Stimulated activated CD8-positive, alpha-beta memory T cell treated with anti-CD3 and anti-CD28 coated beads, Interleukin-2, amount 100 ng/mL, for 1 hour (primary cell): ENCODE data around the gene C17orf67.

Source experiments
- DNase-seq, 2 donors: peaks; one replicate each; pipeline ENCODE4 v3.0.0-alpha.2; 2020; ENCODE audit warnings: low read depth in 2 of 2

The C17orf67 gene

GRCh38 chr17:56833057-56833808, 487 bp downstream of the C17orf67 start:
- DNase-seq = peak; percentile 27 to 47

- no peak for DNase-seq
These were observed 1.3 kb downstream of the C17orf67 start for GRCh38 chr17:56832446-56832845.

- no peak for DNase-seq
These were observed 2.2 kb downstream of the C17orf67 start for GRCh38 chr17:56831369-56832095.

- no peak for DNase-seq
These were observed 2.9 kb downstream of the C17orf67 start for GRCh38 chr17:56830726-56831368.

- DNase-seq = no peak
These were observed 6.9 kb downstream of the C17orf67 start for GRCh38 chr17:56826611-56827414.

- no peak for DNase-seq
These were observed 9.2 kb downstream of the C17orf67 start for GRCh38 chr17:56824503-56824902.

- no peak for DNase-seq
These were observed 9.9 kb downstream of the C17orf67 start for GRCh38 chr17:56823848-56824247.

GRCh38 chr17:56822725-56823124, 11.0 kb downstream of the C17orf67 start:
- DNase-seq = no peak

- no peak for DNase-seq
These were observed 11.7 kb downstream of the C17orf67 start for GRCh38 chr17:56821847-56822534.

- no peak for DNase-seq
These were observed 13.5 kb downstream of the C17orf67 start for GRCh38 chr17:56820207-56820606.

- DNase-seq = peak; percentile 37 to 39
These were observed 14.1 kb downstream of the C17orf67 start for GRCh38 chr17:56819431-56820145.

GRCh38 chr17:56819030-56819429, 14.7 kb downstream of the C17orf67 start:
- no peak for DNase-seq

GRCh38 chr17:56817066-56817465, 16.7 kb downstream of the C17orf67 start:
- DNase-seq = no peak

GRCh38 chr17:56815711-56816110, 18.0 kb downstream of the C17orf67 start:
- DNase-seq = no peak

GRCh38 chr17:56812901-56813388, 20.8 kb downstream of the C17orf67 start:
- no peak for DNase-seq

- DNase-seq = no peak
These were observed 22.6 kb downstream of the C17orf67 start for GRCh38 chr17:56810891-56811775.

- no peak for DNase-seq
These were observed 23.4 kb downstream of the C17orf67 start for GRCh38 chr17:56810343-56810742.

- DNase-seq = no peak
These were observed 23.9 kb downstream of the C17orf67 start for GRCh38 chr17:56809820-56810179.

- DNase-seq = no peak
These were observed 24.5 kb downstream of the C17orf67 start for GRCh38 chr17:56809106-56809819.
